Measurements from ENCODE around the gene KCNIP1.

Gene KCNIP1

DNA sequence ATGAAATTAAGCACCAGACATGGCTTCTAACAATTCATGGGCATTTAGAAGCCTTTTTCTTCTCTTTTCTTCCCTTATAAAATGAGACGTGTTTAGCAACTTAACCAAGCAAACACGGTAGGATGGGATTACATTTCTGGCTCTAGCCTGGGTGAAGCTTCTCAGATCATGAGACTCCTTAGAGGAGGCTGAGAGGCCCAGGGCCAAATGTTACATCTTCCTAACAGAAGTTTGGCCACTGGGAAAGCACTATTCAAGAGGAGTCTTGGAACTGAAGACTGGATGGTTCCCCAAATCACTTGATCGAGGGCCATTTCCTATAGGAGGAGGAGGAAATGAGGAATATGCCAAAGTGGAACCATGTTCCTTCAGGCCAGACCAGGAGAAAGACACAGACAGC lies 281.6 kb downstream of the KCNIP1 start:
- DNase-seq (ENCODE audit: low spot score) = no peak
